Measurements from ENCODE around the gene CAT.

GRCh38 chr11:34502949-34503348 lies 64.2 kb downstream of the CAT start:
- TF ChIP-seq CTCF (IDR thresholded peaks at IDR 0.05) = no peak
- no peak for TF ChIP-seq POLR2AphosphoS5 (IDR thresholded peaks at IDR 0.05; ENCODE audit: low read depth, low read length)
